Upper lobe of left lung (tissue), 6 donors: ENCODE data around the gene UBALD1. TPM values are rescaled to one million over a fixed set of nuclear protein-coding genes. Genes with fewer than 3 reads are reported as not detected.
"Not testable (repeated sequence)": the region's sequence is repeated elsewhere in the genome, so short reads cannot be mapped to it uniquely, and the experiment has no call there.

Experiments
- ATAC-seq, 2 donors: fragments of 200-7000 bp; cut with Tn5 transposase; one replicate each; pipeline ENCODE4 v1.9.1; 2022; ENCODE audit warnings: mild to moderate bottlenecking in 2 of 2, moderate library complexity in 2 of 2; ENCODE audit not compliant: low FRiP score in 2 of 2
- DNase-seq, 2 donors: peaks; one replicate each; pipeline ENCODE4 v3.0.0-alpha.2; 2019 to 2020
- H3K27ac ChIP-seq, 4 donors: fragments of 200-600 bp; sonication (generic); one replicate each; pipeline ENCODE4 v1.5.1; 2016 to 2019
- H3K27me3 ChIP-seq, 4 donors: fragments of 200-600 bp; sonication (generic); one replicate each; pipeline ENCODE4 v1.5.1; 2017 to 2019
- H3K36me3 ChIP-seq, 4 donors: fragments of 200-600 bp; sonication (generic); one replicate each; pipeline ENCODE4 v1.5.1; 2016 to 2019
- H3K4me1 ChIP-seq, 4 donors: fragments of 200-600 bp; sonication (generic); one replicate each; pipeline ENCODE4 v1.5.1; 2018 to 2019
- H3K4me3 ChIP-seq, 4 donors: fragments of 200-600 bp; sonication (generic); one replicate each; pipeline ENCODE4 v1.5.1; 2017 to 2019; ENCODE audit warnings: mild to moderate bottlenecking in 2 of 4, moderate library complexity in 1 of 4
- H3K9me3 ChIP-seq, 4 donors: fragments of 200-600 bp; sonication (generic); one replicate each; pipeline ENCODE4 v1.5.1; 2018 to 2019
- EP300 ChIP-seq, 4 donors: sonication (generic); formaldehyde crosslinking; IDR thresholded peaks; one replicate each; pipeline ENCODE4 v1.5.1; 2017; ENCODE audit warnings: antibody characterized with exemption in 4 of 4, control low read depth in 2 of 4
- POLR2A ChIP-seq, 4 donors: fragments of 450-650 bp; IDR thresholded peaks; one replicate each; pipeline ENCODE4 v1.5.1; 2016 to 2017; ENCODE audit warnings: antibody characterized with exemption in 4 of 4, mild to moderate bottlenecking in 2 of 4
- POLR2AphosphoS5 ChIP-seq, 2 donors: sonication (generic); formaldehyde crosslinking; IDR thresholded peaks; one replicate each; pipeline ENCODE4 v1.5.1; 2017; ENCODE audit warnings: antibody characterized with exemption in 2 of 2
- WGBS, 2 donors: methylation state at CpG; one replicate each; pipeline ENCODE4 v1.1.5; 2017 to 2018; 5-methylcytosine and 5-hydroxymethylcytosine counted together
- total RNA-seq, 6 donors: library from RNA; depleted of rRNA in 4 of 6; stranded (reverse); fragments of >200 nt in 4 of 6; gene quantifications; one replicate each; pipeline versions ENCODE4 v1.1.0 to v1.2.1, GENCODE V29; 2016 to 2021
- TF ChIP-seq, protein P1 (sequence below), 6 experiments: fragments of 450-650 bp in 4 of 6; fragments of 200-600 bp in 2 of 6; sonication (generic) in 2 of 6; IDR thresholded peaks; one replicate each; pipeline ENCODE4 v1.5.1; 2016 to 2019; ENCODE audit warnings: antibody characterized with exemption in 6 of 6
- donor health status: DM: no; HTN: no; CAD: no; lungs with moderate emphysema.
- donor health status: DM: no; HTN: yes; CAD: no; lungs with severe emphysema.

UBALD1 gene
- total RNA-seq, 6 donors from 2014 or later: 14.9 to 43.9 (median 25.8) TPM

DNA sequence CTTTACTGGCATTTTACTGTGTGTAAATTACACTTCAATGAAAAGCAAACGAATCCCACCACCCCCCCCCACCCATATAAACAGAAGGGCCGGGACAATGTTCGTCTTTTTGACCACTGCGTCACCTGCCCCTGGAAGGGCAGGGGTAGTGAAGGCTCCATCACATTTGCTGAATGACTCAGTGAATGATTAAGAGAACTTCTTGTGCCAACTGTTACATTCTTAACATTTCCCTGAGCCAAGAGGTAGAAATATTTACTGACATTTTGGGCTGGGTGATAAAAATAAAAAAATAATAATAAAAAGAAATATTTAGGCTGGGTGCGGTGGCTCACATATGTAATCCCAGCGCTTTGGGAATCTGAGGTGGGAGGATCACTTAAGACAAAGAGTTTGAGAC lies 34.4 kb downstream of the UBALD1 start:
- DNase-seq: no peak

DNA sequence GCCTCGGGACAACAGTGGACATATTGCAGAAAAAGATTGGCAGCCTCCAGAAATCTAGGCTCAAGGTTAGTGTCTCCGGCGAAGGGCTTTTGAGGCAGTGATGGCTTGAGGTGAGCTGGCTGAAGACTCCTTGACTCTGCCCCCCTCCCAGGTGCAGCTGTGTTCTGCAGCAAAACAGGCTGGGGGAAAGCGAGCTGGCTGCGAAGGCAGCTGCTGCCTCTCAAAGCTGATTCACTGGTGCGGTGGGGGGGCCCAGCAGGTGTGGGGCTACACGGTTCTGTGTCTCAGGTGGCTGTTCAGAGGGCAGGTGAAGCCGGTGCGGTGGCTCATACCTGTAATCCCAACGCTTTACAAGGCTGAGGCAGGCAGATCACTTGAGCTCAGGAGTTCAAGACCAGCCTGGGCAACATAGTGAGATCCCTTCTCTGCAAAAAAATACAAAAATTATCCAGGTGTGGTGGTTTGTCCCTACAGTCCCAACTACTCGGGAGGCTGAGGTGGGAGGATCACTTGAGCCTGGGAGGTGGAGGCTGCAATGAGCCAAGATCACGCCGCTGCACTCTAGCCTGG lies 35.6 kb downstream of the UBALD1 start:
- WGBS, 2 donors: 77 to 86% methylated on average over 8 to 13 of the region's 13 CpGs
- no peak for TF ChIP-seq POLR2A (IDR thresholded peaks at IDR 0.05)
- no peak for TF ChIP-seq EP300 (IDR thresholded peaks at IDR 0.05)
- TF ChIP-seq, protein P1, sequence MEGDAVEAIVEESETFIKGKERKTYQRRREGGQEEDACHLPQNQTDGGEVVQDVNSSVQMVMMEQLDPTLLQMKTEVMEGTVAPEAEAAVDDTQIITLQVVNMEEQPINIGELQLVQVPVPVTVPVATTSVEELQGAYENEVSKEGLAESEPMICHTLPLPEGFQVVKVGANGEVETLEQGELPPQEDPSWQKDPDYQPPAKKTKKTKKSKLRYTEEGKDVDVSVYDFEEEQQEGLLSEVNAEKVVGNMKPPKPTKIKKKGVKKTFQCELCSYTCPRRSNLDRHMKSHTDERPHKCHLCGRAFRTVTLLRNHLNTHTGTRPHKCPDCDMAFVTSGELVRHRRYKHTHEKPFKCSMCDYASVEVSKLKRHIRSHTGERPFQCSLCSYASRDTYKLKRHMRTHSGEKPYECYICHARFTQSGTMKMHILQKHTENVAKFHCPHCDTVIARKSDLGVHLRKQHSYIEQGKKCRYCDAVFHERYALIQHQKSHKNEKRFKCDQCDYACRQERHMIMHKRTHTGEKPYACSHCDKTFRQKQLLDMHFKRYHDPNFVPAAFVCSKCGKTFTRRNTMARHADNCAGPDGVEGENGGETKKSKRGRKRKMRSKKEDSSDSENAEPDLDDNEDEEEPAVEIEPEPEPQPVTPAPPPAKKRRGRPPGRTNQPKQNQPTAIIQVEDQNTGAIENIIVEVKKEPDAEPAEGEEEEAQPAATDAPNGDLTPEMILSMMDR (IDR thresholded peaks at IDR 0.05): no peak
- no peak for TF ChIP-seq POLR2AphosphoS5 (IDR thresholded peaks at IDR 0.05)
- no peak overlapping the region for H3K4me3 ChIP-seq
- no peaks in the 10 kb centered on the region for H3K36me3 ChIP-seq
- H3K27ac ChIP-seq: no peak overlapping the region
- ATAC-seq (peak in 1 of 2 donors; percentile 9), DNase-seq (no peak)
- H3K9me3 ChIP-seq: no peaks in the 10 kb centered on the region
- H3K27me3 ChIP-seq: no peaks in the 10 kb centered on the region
- no peaks in the 10 kb centered on the region for H3K4me1 ChIP-seq

More for the DNA sequence above, 34.4 kb downstream of the UBALD1 start:
- 51 to 59% methylated on average over 5 to 6 of the region's 6 CpGs for WGBS, 2 donors
- Histone ChIP-seq H3K4me1 (peaks cover 0 to 2% (median 0%) of the 10 kb centered on the region in 4 donors), H3K27me3 (no peaks in the 10 kb centered on the region), H3K9me3 (no peaks in the 10 kb centered on the region), H3K36me3 (no peaks in the 10 kb centered on the region), H3K4me3 (no peak overlapping the region), H3K27ac (no peak overlapping the region)
- TF ChIP-seq POLR2AphosphoS5 (IDR thresholded peaks at IDR 0.05): no peak
- TF ChIP-seq, protein P1 (IDR thresholded peaks at IDR 0.05): no peak
- no peak for TF ChIP-seq EP300 (IDR thresholded peaks at IDR 0.05)
- TF ChIP-seq POLR2A (IDR thresholded peaks at IDR 0.05): no peak
- ATAC-seq: no peak

DNA sequence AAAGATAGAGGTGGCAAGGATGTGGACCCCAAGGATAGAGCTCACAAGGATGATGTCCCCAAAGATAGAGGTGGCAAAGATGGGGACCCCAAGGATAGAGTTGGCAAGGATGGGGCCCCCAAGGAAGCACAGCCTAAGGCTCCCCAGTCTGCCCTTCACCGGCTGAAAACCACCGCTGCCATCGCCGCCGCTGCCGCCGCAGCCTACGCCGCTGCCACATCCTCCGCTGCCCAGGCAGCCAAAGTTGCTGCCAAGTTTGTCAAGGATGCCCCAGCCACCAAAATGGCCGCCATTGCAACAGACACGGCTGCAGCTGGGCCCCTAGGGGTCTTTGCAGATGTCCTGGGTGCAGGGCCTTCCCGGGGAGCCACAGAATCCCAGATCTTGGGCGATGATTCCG lies 38.7 kb downstream of the UBALD1 start:
- DNase-seq (peak in 1 of 2 donors; percentile 71), ATAC-seq (no peak)
- Histone ChIP-seq H3K9me3 (no peaks in the 10 kb centered on the region), H3K4me1 (no peaks in the 10 kb centered on the region), H3K36me3 (no peaks in the 10 kb centered on the region), H3K4me3 (no peak overlapping the region), H3K27ac (no peak overlapping the region), H3K27me3 (no peaks in the 10 kb centered on the region)
- TF ChIP-seq, protein P1 (IDR thresholded peaks at IDR 0.05): no peak
- no peak for TF ChIP-seq POLR2AphosphoS5 (IDR thresholded peaks at IDR 0.05)
- WGBS, 2 donors: 94 to 96% methylated on average over 8 to 15 of the region's 15 CpGs

DNA sequence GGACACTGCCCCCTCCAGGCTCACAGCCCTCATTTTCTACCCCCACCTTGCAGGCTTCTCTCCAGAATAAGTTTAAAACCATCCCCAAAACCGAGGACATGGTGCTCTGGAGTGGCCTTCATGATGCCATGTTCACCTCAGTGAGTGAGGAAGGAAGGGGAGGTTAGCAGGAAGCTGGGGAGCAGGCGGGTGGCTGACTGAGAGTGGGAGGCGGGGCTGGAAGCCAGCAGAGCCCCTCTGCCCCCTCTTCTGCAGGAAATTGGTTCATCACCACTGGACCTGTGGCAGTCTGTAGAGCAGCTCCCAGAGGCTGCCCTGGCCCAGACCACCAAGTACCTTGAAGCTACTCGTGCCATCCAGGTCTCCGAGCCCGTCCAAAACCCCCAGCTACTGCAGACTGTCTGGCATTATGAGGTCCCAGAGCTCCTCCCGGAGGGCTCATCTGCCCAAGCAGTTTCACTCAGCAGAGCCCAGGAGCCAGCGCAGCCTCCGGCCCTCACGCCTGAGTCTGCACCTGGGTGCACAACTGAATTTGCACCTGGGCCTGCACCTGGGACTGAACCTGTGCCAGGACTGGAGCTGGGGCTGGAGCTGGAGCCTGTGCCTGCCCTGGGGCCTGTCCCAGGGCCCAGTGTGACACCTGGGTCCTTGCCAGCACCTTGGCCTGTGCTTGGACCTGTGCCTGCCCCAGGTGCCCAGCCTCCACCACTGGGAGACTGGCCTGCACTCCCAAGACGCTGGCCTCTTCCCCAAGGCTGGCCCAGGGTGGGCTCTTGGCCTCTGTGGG lies 39.6 kb downstream of the UBALD1 start:
- no peak overlapping the region for H3K4me3 ChIP-seq
- DNase-seq: peak in 1 of 2 donors; percentile 71
- H3K4me1 ChIP-seq: no peaks in the 10 kb centered on the region
- 66 to 67% methylated on average over 6 to 8 of the region's 11 CpGs for WGBS, 2 donors
- no peak overlapping the region for H3K27ac ChIP-seq
- TF ChIP-seq POLR2AphosphoS5 (IDR thresholded peaks at IDR 0.05): no peak
- H3K27me3 ChIP-seq: no peaks in the 10 kb centered on the region
- ATAC-seq: peak; percentile 7 to 23
- H3K36me3 ChIP-seq: no peaks in the 10 kb centered on the region
- no peaks in the 10 kb centered on the region for H3K9me3 ChIP-seq

DNA sequence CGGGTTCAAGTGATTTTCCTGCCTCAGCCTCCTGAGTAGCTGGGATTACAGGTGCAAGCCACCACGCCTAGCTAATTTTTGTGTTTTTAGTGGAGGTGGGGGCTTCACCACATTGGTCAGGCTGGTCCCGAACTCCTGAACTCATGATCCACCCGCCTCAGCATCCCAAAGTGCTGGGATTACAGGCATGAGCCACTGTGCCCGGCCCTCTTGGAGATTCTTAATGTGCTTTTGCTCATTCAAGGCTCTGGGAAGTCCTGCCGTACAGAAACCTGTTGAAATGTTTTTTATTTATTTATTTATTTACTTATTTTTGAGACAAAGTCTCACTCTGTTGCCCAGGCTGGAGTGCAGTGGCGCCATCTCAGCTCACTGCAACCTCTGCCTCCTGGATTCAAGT lies 40.8 kb downstream of the UBALD1 start:
- H3K4me3 ChIP-seq, DNase-seq, H3K36me3 ChIP-seq, H3K4me1 ChIP-seq, H3K27me3 ChIP-seq, H3K9me3 ChIP-seq, H3K27ac ChIP-seq, ATAC-seq: not testable (repeated sequence)
- WGBS, 2 donors: 69 to 74% methylated on average over 7 of the region's 7 CpGs

DNA sequence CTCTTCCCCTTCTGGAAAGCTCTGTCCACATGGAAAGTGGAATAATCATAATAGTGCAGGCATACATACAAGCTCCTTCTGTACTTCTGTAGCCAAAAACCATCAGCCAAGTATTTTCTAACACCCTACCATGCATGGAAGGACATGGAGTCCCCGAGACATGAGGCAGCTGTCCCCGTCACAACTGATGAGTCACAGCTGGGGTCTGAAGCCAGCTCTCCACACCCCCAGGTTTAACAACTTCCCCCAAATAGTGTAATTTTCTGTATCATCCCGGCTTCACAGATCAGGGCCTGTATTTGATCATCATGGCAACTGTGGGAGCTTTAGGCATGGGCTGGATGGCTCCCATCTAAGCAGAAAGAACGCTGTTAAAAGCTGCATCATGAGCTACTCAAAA lies 42.0 kb downstream of the UBALD1 start:
- peak overlapping the region in 1 of 4 donors; percentile 53 for H3K27ac ChIP-seq
- WGBS, 2 donors: 33 to 49% methylated on average over 3 to 4 of the region's 4 CpGs
- H3K4me3 ChIP-seq: no peak overlapping the region
- no peaks in the 10 kb centered on the region for H3K4me1 ChIP-seq
- no peaks in the 10 kb centered on the region for H3K27me3 ChIP-seq
- TF ChIP-seq, protein P1 (IDR thresholded peaks at IDR 0.05): no peak
- peak; percentile 72 to 80 for TF ChIP-seq POLR2AphosphoS5 (IDR thresholded peaks at IDR 0.05)
- TF ChIP-seq EP300 (IDR thresholded peaks at IDR 0.05): peak in 1 of 4 donors; percentile 34
- TF ChIP-seq POLR2A (IDR thresholded peaks at IDR 0.05): no peak
- DNase-seq (peak in 1 of 2 donors; percentile 28), ATAC-seq (peak; percentile 29 to 62)
- no peaks in the 10 kb centered on the region for H3K36me3 ChIP-seq
- no peaks in the 10 kb centered on the region for H3K9me3 ChIP-seq
